Muscle of leg (tissue), 11 donors: ENCODE data around the gene NPPA. TPM values are rescaled to one million over a fixed set of nuclear protein-coding genes. Genes with fewer than 3 reads are reported as not detected.

Source experiments
- DNase-seq: peaks from one replicate; pipeline ENCODE4 v3.0.0; 2013
- H3K27ac ChIP-seq: one replicate; pipeline ENCODE4 v1.5.1; 2013; ENCODE audit warnings: mild to moderate bottlenecking, low read length, control low read depth
- H3K27me3 ChIP-seq: one replicate; pipeline ENCODE4 v1.6.1; 2013; ENCODE audit warnings: low read length; ENCODE audit not compliant: control insufficient read depth, insufficient read depth
- H3K36me3 ChIP-seq: one replicate; pipeline ENCODE4 v1.6.1; 2013; ENCODE audit warnings: low read length; ENCODE audit not compliant: control insufficient read depth, insufficient read depth
- H3K4me1 ChIP-seq: one replicate; pipeline ENCODE4 v1.6.1; 2013; ENCODE audit warnings: low read length; ENCODE audit not compliant: control insufficient read depth, insufficient read depth
- H3K4me3 ChIP-seq: one replicate; pipeline ENCODE4 v1.5.1; 2013; ENCODE audit warnings: low read length, control low read depth
- H3K9me3 ChIP-seq: replicated peaks from 2 replicates; pipeline ENCODE4 v1.6.1; 2013; ENCODE audit warnings: low read depth, low read length; ENCODE audit not compliant: control insufficient read depth
- WGBS: methylation state at CpG from one replicate; pipeline ENCODE4 v1.1.5; 2013; ENCODE audit warnings: missing lambda C conversion rate; ENCODE audit not compliant: insufficient coverage; 5-methylcytosine and 5-hydroxymethylcytosine counted together
- polyA plus RNA-seq, 8 donors: library from polyadenylated mRNA; unstranded; fragments of 120-200 nt; gene quantifications; one replicate each; pipeline versions ENCODE4 v1.2.1 to v1.2.3, GENCODE V29; 2013; ENCODE audit warnings: inconsistent platforms in 1 of 8, low replicate concordance in 1 of 8; ENCODE audit not compliant: insufficient read length in 8 of 8, insufficient read depth in 1 of 8
- total RNA-seq: library from RNA; stranded (reverse); fragments of 120-200 nt; gene quantifications from one replicate; pipeline ENCODE4 v1.2.4, GENCODE V29; 2013

Gene NPPA
- total and polyA plus RNA-seq, 9 donors: 0.93 to 3.2 (median 2.1) TPM

DNA sequence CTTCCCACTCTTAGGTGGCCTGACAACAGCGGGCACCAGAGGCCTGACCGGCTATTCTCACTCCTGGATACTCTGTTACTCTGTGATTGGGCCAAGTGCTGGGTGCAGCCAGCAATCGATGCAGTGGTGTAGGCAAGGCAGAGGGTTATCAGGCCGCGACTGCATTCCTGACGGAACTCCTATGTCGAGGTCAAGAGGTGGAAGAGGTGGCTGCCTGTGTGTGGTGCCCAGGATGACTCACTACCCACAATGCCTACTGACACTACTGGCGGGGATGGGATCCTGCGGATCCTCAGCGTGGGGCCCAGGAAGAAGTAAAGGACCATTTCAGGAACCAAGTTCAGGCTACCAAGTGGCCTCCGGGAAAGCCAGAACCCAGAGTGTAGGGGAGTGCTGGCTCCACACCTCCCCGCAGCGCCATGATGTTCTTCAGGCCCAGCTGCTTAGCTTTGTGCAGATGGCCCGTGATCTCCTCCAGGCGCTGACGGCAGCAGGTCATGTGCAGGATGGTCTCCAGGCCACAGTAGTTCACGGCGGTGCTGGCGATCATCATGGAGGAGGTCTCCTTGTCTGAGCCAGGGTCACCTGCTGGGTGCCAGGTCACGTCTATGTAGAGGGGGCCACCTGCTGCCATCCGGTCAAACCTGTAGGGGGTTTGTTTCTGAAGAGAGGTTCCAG, 46.7 kb downstream of the NPPA start:
- Histone ChIP-seq H3K9me3 (no peaks in the 10 kb centered on the region), H3K27ac (no peak overlapping the region), H3K36me3 (peaks cover 43% of the 10 kb centered on the region), H3K4me1 (peaks cover 45% of the 10 kb centered on the region), H3K27me3 (no peaks in the 10 kb centered on the region), H3K4me3 (no peak overlapping the region)
- WGBS: 88% methylated on average over 11 of the region's 21 CpGs
- no peak for DNase-seq

- Histone ChIP-seq H3K27ac (no peak overlapping the region), H3K27me3 (no peaks in the 10 kb centered on the region), H3K4me3 (no peak overlapping the region), H3K9me3 (no peaks in the 10 kb centered on the region), H3K36me3 (peaks cover 48% of the 10 kb centered on the region), H3K4me1 (peaks cover 50% of the 10 kb centered on the region)
- no CpG with 5 or more reads among the region's 8 CpGs for WGBS
- no peak for DNase-seq
Measured at GRCh38 chr1:11800391-11800755, 47.2 kb downstream of the NPPA start.

DNA sequence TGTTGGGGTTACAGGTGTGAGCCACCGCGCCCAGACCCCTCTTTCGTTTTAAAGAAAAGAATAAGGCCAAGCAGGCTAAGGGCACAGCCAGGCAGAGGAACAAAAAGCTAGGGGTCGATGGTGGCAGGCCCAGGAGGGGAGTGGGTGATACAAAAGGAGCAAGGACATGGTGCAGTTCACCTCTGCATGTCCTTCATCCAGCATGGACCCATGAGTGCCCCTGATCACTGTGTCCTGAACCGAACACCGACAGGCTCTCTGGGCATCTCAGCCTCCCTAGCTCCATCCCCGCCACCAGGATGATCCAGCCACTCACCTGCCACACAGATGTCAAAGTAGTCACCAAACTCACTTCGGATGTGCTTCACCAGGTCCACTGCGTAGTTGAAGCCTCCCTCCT, 47.7 kb downstream of the NPPA start:
- Histone ChIP-seq H3K4me1 (peaks cover 53% of the 10 kb centered on the region), H3K36me3 (peaks cover 52% of the 10 kb centered on the region), H3K27ac (no peak overlapping the region)

GRCh38 chr1:11799099-11799498, 48.5 kb downstream of the NPPA start:
- no peak overlapping the region for H3K27ac ChIP-seq
- DNase-seq: no peak
- no peak overlapping the region for H3K4me3 ChIP-seq
- 95% methylated on average over 4 of the region's 5 CpGs for whole genome bisulfite sequencing
- no peaks in the 10 kb centered on the region for H3K9me3 ChIP-seq
- H3K36me3 ChIP-seq: peaks cover 60% of the 10 kb centered on the region
- no peaks in the 10 kb centered on the region for H3K27me3 ChIP-seq
- peaks cover 48% of the 10 kb centered on the region for H3K4me1 ChIP-seq

More for the DNA sequence above, 47.7 kb downstream of the NPPA start:
- WGBS: 96% methylated on average over 7 of the region's 9 CpGs
- H3K9me3 ChIP-seq: no peaks in the 10 kb centered on the region
- H3K4me3 ChIP-seq: no peak overlapping the region
- no peak for DNase-seq
- no peaks in the 10 kb centered on the region for H3K27me3 ChIP-seq

- WGBS: 77% methylated on average over 3 of the region's 6 CpGs
- peaks cover 36% of the 10 kb centered on the region for H3K4me1 ChIP-seq
- H3K27ac ChIP-seq: no peak overlapping the region
- no peaks in the 10 kb centered on the region for H3K9me3 ChIP-seq
- H3K27me3 ChIP-seq: no peaks in the 10 kb centered on the region
- no peak overlapping the region for H3K4me3 ChIP-seq
- no peak for DNase-seq
- H3K36me3 ChIP-seq: peaks cover 71% of the 10 kb centered on the region
Measured at GRCh38 chr1:11797525-11798216, 49.9 kb downstream of the NPPA start.

DNA sequence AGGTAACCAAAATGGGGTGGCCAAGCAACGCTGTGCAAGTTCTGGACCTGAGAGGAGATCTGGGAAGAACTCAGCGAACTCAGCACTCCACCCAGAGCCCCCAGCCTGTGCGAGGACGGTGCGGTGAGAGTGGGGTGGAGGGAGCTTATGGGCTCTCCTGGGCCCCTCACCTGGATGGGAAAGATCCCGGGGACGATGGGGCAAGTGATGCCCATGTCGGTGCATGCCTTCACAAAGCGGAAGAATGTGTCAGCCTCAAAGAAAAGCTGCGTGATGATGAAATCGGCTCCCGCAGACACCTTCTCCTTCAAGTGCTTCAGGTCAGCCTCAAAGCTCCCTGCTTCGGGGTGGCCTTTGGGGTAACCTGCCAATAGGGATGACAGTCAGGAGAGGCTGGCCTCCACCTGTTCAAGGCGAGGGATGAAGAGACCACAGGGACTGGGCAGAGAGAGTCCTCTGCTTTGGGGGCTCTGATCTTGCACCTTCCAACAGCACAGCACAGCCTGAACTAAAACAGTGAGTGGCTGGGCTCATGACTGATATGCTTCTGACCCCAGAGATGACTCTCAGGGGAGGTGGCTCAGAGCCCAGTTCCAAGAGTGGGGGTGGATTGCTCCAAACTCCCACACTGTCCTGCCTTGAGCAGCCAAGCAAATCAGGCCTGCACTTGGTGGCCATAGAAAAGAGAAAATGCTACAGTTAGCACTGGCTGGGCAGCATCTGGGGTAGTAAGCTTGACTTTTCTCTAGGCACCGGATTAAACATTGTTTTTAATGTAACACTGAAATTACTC, 51.4 kb downstream of the NPPA start:
- WGBS: 85% methylated on average over 10 of the region's 15 CpGs
- Histone ChIP-seq H3K4me1 (peaks cover 40% of the 10 kb centered on the region), H3K27me3 (no peaks in the 10 kb centered on the region), H3K27ac (peak overlapping the region; percentile 65), H3K36me3 (peaks cover 81% of the 10 kb centered on the region), H3K4me3 (no peak overlapping the region), H3K9me3 (no peaks in the 10 kb centered on the region)
- DNase-seq: peak; percentile 56

Other genes starting within 250 kb of the NPPA start
- gene FBXO2, start 193.4 kb downstream of the NPPA start, total RNA-seq: 0.58 TPM
- 1 to 10 TPM in 2 of 8 donors, under 1 TPM in 6; 0.09 to 4.5 (median 0.42) TPM for gene FBXO2, start 193.4 kb downstream of the NPPA start, polyA plus RNA-seq
- 4.8 TPM for gene FBXO44, start 192.9 kb downstream of the NPPA start, total RNA-seq
- gene FBXO44, start 192.9 kb downstream of the NPPA start, polyA plus RNA-seq: 1 to 10 TPM; 4.1 to 8.3 (median 4.5) TPM
- gene FBXO6, start 183.6 kb downstream of the NPPA start, total RNA-seq: 5.2 TPM
- gene FBXO6, start 183.6 kb downstream of the NPPA start, polyA plus RNA-seq: 1 to 10 TPM; 2.7 to 5.9 (median 4.9) TPM
- gene MAD2L2, start 166.6 kb downstream of the NPPA start, total RNA-seq: 35.0 TPM
- gene MAD2L2, start 166.6 kb downstream of the NPPA start, polyA plus RNA-seq: 10 to 100 TPM; 25.1 to 39.9 (median 30.8) TPM
- 0.27 TPM for gene DRAXIN, start 156.1 kb downstream of the NPPA start, total RNA-seq
- under 1 TPM; 0.20 to 0.56 (median 0.30) TPM for gene DRAXIN, start 156.1 kb downstream of the NPPA start, polyA plus RNA-seq
- gene AGTRAP, start 111.6 kb downstream of the NPPA start, total RNA-seq: 24.8 TPM
- 10 to 100 TPM; 14.8 to 22.3 (median 17.4) TPM for gene AGTRAP, start 111.6 kb downstream of the NPPA start, polyA plus RNA-seq
- 20.6 TPM for gene C1orf167, start 85.6 kb downstream of the NPPA start, total RNA-seq
- 10 to 100 TPM in 5 of 8 donors, 1 to 10 TPM in 3; 3.1 to 24.9 (median 12.4) TPM for gene C1orf167, start 85.6 kb downstream of the NPPA start, polyA plus RNA-seq
- 31.9 TPM for gene MTHFR, start 41.8 kb downstream of the NPPA start, total RNA-seq
- gene MTHFR, start 41.8 kb downstream of the NPPA start, polyA plus RNA-seq: 10 to 100 TPM; 23.8 to 50.1 (median 35.9) TPM
- 7.5 TPM for gene CLCN6, start 41.6 kb downstream of the NPPA start, total RNA-seq
- gene CLCN6, start 41.6 kb downstream of the NPPA start, polyA plus RNA-seq: 10 to 100 TPM in 7 of 8 donors, 1 to 10 TPM in 1; 8.8 to 16.2 (median 12.0) TPM
- gene NPPB, start 11.2 kb upstream of the NPPA start, total RNA-seq: not detected
- not detected for gene NPPB, start 11.2 kb upstream of the NPPA start, polyA plus RNA-seq
- gene KIAA2013, start 78.6 kb upstream of the NPPA start, total RNA-seq: 24.3 TPM
- 10 to 100 TPM; 28.7 to 39.3 (median 34.8) TPM for gene KIAA2013, start 78.6 kb upstream of the NPPA start, polyA plus RNA-seq
- gene PLOD1, start 86.9 kb upstream of the NPPA start, total RNA-seq: 118 TPM
- gene PLOD1, start 86.9 kb upstream of the NPPA start, polyA plus RNA-seq: 100 to 1,000 TPM; 138 to 243 (median 184) TPM
- 51.9 TPM for gene MFN2, start 132.7 kb upstream of the NPPA start, total RNA-seq
- 10 to 100 TPM; 52.8 to 73.4 (median 60.0) TPM for gene MFN2, start 132.7 kb upstream of the NPPA start, polyA plus RNA-seq
- gene MIIP, start 171.7 kb upstream of the NPPA start, total RNA-seq: 20.7 TPM
- gene MIIP, start 171.7 kb upstream of the NPPA start, polyA plus RNA-seq: 10 to 100 TPM; 13.0 to 21.1 (median 17.6) TPM
- gene TNFRSF8, start 215.5 kb upstream of the NPPA start, total RNA-seq: 0.22 TPM
- gene TNFRSF8, start 215.5 kb upstream of the NPPA start, polyA plus RNA-seq: under 1 TPM; 0.07 to 0.31 (median 0.21) TPM